GM23338 (cell line): ENCODE measurements around the gene HKDC1. TPM values are rescaled to one million over a fixed set of nuclear protein-coding genes. Genes with fewer than 3 reads are reported as not detected.

Experiments used
- CREB1 ChIP-seq: fragments of 250-450 bp; sonication (Bioruptor Pico); IDR thresholded peaks from 2 replicates; pipeline ENCODE4 v1.5.0; 2020; ENCODE audit warnings: low read depth, mild to moderate bottlenecking, moderate library complexity
- JUNB ChIP-seq: IDR thresholded peaks from one replicate; pipeline ENCODE4 v1.6.1; 2016; ENCODE audit warnings: antibody characterized with exemption; ENCODE audit not compliant: unreplicated experiment
- NANOG ChIP-seq: IDR thresholded peaks from 2 replicates; pipeline ENCODE4 v1.6.1; 2016; ENCODE audit warnings: antibody characterized with exemption, borderline replicate concordance
- POLR2AphosphoS5 ChIP-seq: IDR thresholded peaks from 2 replicates; pipeline ENCODE4 v1.6.1; 2016; ENCODE audit warnings: antibody characterized with exemption, low read depth
- REST ChIP-seq: IDR thresholded peaks from one replicate; pipeline ENCODE4 v1.6.1; 2018; ENCODE audit warnings: antibody characterized with exemption; ENCODE audit not compliant: unreplicated experiment
- STAT1 ChIP-seq: IDR thresholded peaks from one replicate; pipeline ENCODE4 v1.6.1; 2016; ENCODE audit warnings: antibody characterized with exemption; ENCODE audit not compliant: unreplicated experiment
- ZNF462 ChIP-seq: fragments of 250-450 bp; sonication (Bioruptor Pico); IDR thresholded peaks from 2 replicates; pipeline ENCODE4 v1.5.0; 2020; ENCODE audit warnings: mild to moderate bottlenecking, moderate library complexity
- polyA plus RNA-seq: library from polyadenylated mRNA; unstranded; fragments of >200 nt; fragmentation: Nextera tagmentation; extraction: Ambion mirVana; gene quantifications from 2 replicates; pipeline ENCODE4 v1.2.1, GENCODE V29; 2016
- total RNA-seq: library from RNA; depleted of rRNA; stranded (reverse); fragments of >200 nt; shearing (Covaris generic); gene quantifications from 2 replicates; pipeline ENCODE4 v1.2.3, GENCODE V29; 2014

The HKDC1 gene
- total and polyA plus RNA-seq, 2 experiments from 2014 or later: 0.03 TPM; not detected in 1

GRCh38 chr10:69315610-69316312 lies 95.6 kb downstream of the HKDC1 start (continued):
- TF ChIP-seq ZNF462 (CRISPR knock-in tag): no peak
- TF ChIP-seq NANOG: no peak
- no peak for TF ChIP-seq STAT1
- TF ChIP-seq REST: no peak
- no peak for TF ChIP-seq POLR2AphosphoS5
- no peak for TF ChIP-seq CREB1 (CRISPR knock-in tag)
- no peak for TF ChIP-seq JUNB
